Caco-2 (cell line): ENCODE data around the gene LNPK. TPM values are rescaled to one million over a fixed set of nuclear protein-coding genes. Genes with fewer than 3 reads are reported as not detected.

Source experiments
- BruUV-seq: library from RNA; stranded (reverse); fragments of 400-500 nt; replicated peaks from 2 replicates; lab custom pipeline; 2021; lab: Mats Ljungman, UMichigan
- CTCF ChIA-PET: fragments of 300-600 bp; sonication (Branson Sonifier 250); formaldehyde crosslinking; loops from one replicate; lab custom pipeline; 2022; ENCODE audit warnings: antibody characterized with exemption; lab: Charles Lee
- POLR2A ChIA-PET: fragments of 300-600 bp; sonication (Branson Sonifier 250); formaldehyde crosslinking; loops from one replicate; lab custom pipeline; 2022; ENCODE audit warnings: antibody characterized with exemption; lab: Charles Lee
- DNase-seq, 2 experiments: peaks; one replicate each; pipeline versions ENCODE4 v3.0.0 to v3.0.0-alpha.2; 2020 to 2022
- H3K27me3 ChIP-seq: replicated peaks from 2 replicates; pipeline ENCODE4 v1.6.0; 2011; ENCODE audit warnings: low read length; ENCODE audit not compliant: control insufficient read depth, insufficient read depth
- H3K36me3 ChIP-seq: 2 replicates; pipeline ENCODE4 v1.5.1; 2011; ENCODE audit warnings: low read length; ENCODE audit not compliant: control insufficient read depth, insufficient read depth
- H3K4me1 ChIP-seq: fragments of 250-450 bp; sonication (Bioruptor Pico); 2 replicates; pipeline ENCODE4 v1.5.1; 2020; ENCODE audit warnings: mild to moderate bottlenecking
- H3K4me3 ChIP-seq: 2 replicates; pipeline ENCODE4 v1.5.1; 2011; ENCODE audit warnings: low read depth, mild to moderate bottlenecking, control low read depth, low read length
- H3K9me3 ChIP-seq: fragments of 250-450 bp; sonication (Bioruptor Pico); 2 replicates; pipeline ENCODE4 v1.5.1; 2020; ENCODE audit warnings: mild to moderate bottlenecking, moderate library complexity
- H3K27ac Mint-ChIP-seq: one replicate; pipeline ENCODE4 v1.8.0; 2022; ENCODE audit warnings: mixed read lengths; ENCODE audit not compliant: unreplicated experiment
- H3K27me3 Mint-ChIP-seq: one replicate; pipeline ENCODE4 v1.8.0; 2022; ENCODE audit warnings: mixed read lengths; ENCODE audit not compliant: insufficient read depth, unreplicated experiment
- H3K36me3 Mint-ChIP-seq: one replicate; pipeline ENCODE4 v1.8.0; 2022; ENCODE audit warnings: mild to moderate bottlenecking, mixed read lengths; ENCODE audit not compliant: insufficient read depth, unreplicated experiment
- H3K4me1 Mint-ChIP-seq: one replicate; pipeline ENCODE4 v1.8.0; 2022; ENCODE audit warnings: low read depth, mixed read lengths; ENCODE audit not compliant: unreplicated experiment
- H3K4me3 Mint-ChIP-seq: one replicate; pipeline ENCODE4 v1.8.0; 2022; ENCODE audit warnings: mild to moderate bottlenecking, moderate library complexity, mixed read lengths; ENCODE audit not compliant: unreplicated experiment
- H3K9me3 Mint-ChIP-seq: one replicate; pipeline ENCODE4 v1.8.0; 2022; ENCODE audit warnings: mixed read lengths; ENCODE audit not compliant: unreplicated experiment
- CTCF ChIP-seq, 2 experiments: fragments of 200-600 bp in 1 of 2; IDR thresholded peaks; 1 replicate in 1 of 2; 2 replicates in 1 of 2; pipeline versions ENCODE4 v1.5.1 to v1.8.0; 2011 to 2022; ENCODE audit warnings: antibody characterized with exemption in 1 of 2, control low read depth in 1 of 2, inconsistent platforms in 1 of 2, low read depth in 1 of 2, low read length in 1 of 2, mild to moderate bottlenecking in 1 of 2, moderate library complexity in 1 of 2; ENCODE audit not compliant: insufficient read depth in 1 of 2, severe bottlenecking in 1 of 2, unreplicated experiment in 1 of 2
- intact Hi-C: fragments of 100-400 bp; cut with micrococcal nuclease; formaldehyde crosslinking; loops from one replicate; pipeline ENCODE4 v1.10.0; 2022; ENCODE audit not compliant: unreplicated experiment
- total RNA-seq: library from RNA; stranded (reverse); gene quantifications from 2 replicates; pipeline ENCODE4 v1.2.3, GENCODE V29; 2022

Gene LNPK
- total RNA-seq, 1 experiment from 2014 or later, result 19.1 TPM

- Mint-ChIP-seq H3K27me3 (no peaks in the 10 kb centered on the region), H3K4me3 (no peak overlapping the region), H3K36me3 (no peaks in the 10 kb centered on the region), H3K9me3 (no peaks in the 10 kb centered on the region), H3K27ac (no peak overlapping the region), H3K4me1 (no peaks in the 10 kb centered on the region)
- no peak overlapping the region for H3K4me3 ChIP-seq
- H3K9me3 ChIP-seq, result no peaks in the 10 kb centered on the region
- no TSS peak for BruUV-seq
- ChIA-PET CTCF (no interaction called here), POLR2A (no interaction called here)
- intact Hi-C loops, result no loop called here
- no peaks in the 10 kb centered on the region for H3K36me3 ChIP-seq
- H3K27me3 ChIP-seq, result no peaks in the 10 kb centered on the region
- no peak for DNase-seq
- no peak for TF ChIP-seq CTCF (IDR thresholded peaks at IDR 0.05; ENCODE audit: insufficient read depth in 1 of 2, low read depth in 1 of 2, low read length in 1 of 2, severe bottlenecking in 1 of 2, unreplicated experiment in 1 of 2)
- H3K4me1 ChIP-seq, result no peaks in the 10 kb centered on the region
Observed at GRCh38 chr2:175930504-175930903, 71.6 kb downstream of the LNPK start.

- no peak for DNase-seq
- H3K36me3 Mint-ChIP-seq, result no peaks in the 10 kb centered on the region
- H3K27ac Mint-ChIP-seq, result no peak overlapping the region
- Histone ChIP-seq H3K9me3 (no peaks in the 10 kb centered on the region), H3K4me3 (no peak overlapping the region), H3K27me3 (no peaks in the 10 kb centered on the region), H3K36me3 (no peaks in the 10 kb centered on the region), H3K4me1 (no peaks in the 10 kb centered on the region)
- ChIA-PET CTCF (no interaction called here), POLR2A (no interaction called here)
- intact Hi-C loops, result no loop called here
- no peaks in the 10 kb centered on the region for H3K9me3 Mint-ChIP-seq
- no peak overlapping the region for H3K4me3 Mint-ChIP-seq
- no peak for TF ChIP-seq CTCF (IDR thresholded peaks at IDR 0.05; ENCODE audit: insufficient read depth in 1 of 2, low read depth in 1 of 2, low read length in 1 of 2, severe bottlenecking in 1 of 2, unreplicated experiment in 1 of 2)
- no peaks in the 10 kb centered on the region for H3K4me1 Mint-ChIP-seq
- no TSS peak for BruUV-seq
- H3K27me3 Mint-ChIP-seq, result no peaks in the 10 kb centered on the region
Observed at GRCh38 chr2:175929850-175930249, 72.2 kb downstream of the LNPK start.

GRCh38 chr2:175926272-175926671 lies 75.8 kb downstream of the LNPK start:
- H3K4me1 ChIP-seq, result no peaks in the 10 kb centered on the region
- Mint-ChIP-seq H3K9me3 (no peaks in the 10 kb centered on the region), H3K4me1 (no peaks in the 10 kb centered on the region), H3K4me3 (no peak overlapping the region), H3K27ac (no peak overlapping the region), H3K27me3 (no peaks in the 10 kb centered on the region), H3K36me3 (no peaks in the 10 kb centered on the region)
- H3K4me3 ChIP-seq, result no peak overlapping the region
- H3K36me3 ChIP-seq, result no peaks in the 10 kb centered on the region
- H3K9me3 ChIP-seq, result no peaks in the 10 kb centered on the region
- BruUV-seq, result no TSS peak
- ChIA-PET POLR2A (no interaction called here), CTCF (no interaction called here)
- no peak for DNase-seq
- no peak for TF ChIP-seq CTCF (IDR thresholded peaks at IDR 0.05; ENCODE audit: insufficient read depth in 1 of 2, low read depth in 1 of 2, low read length in 1 of 2, severe bottlenecking in 1 of 2, unreplicated experiment in 1 of 2)
- intact Hi-C loops, result no loop called here
- no peaks in the 10 kb centered on the region for H3K27me3 ChIP-seq
